IPS-18c (cell line): ENCODE results near the gene ETNPPL.

ENCODE experiments used
- H3K4me3 ChIP-seq: 2 replicates; pipeline ENCODE4 v1.7.0; 2013; ENCODE audit warnings: low read depth, mild to moderate bottlenecking, low read length, moderate library complexity; ENCODE audit not compliant: insufficient read depth
- H3K9me3 ChIP-seq: one replicate; pipeline ENCODE4 v1.6.1; 2013; ENCODE audit warnings: mild to moderate bottlenecking, low read length, moderate library complexity; ENCODE audit not compliant: control insufficient read depth, insufficient read depth

The ETNPPL gene

GRCh38 chr4:108774809-108775530 is 12.1 kb upstream of the ETNPPL start:
- H3K4me3 ChIP-seq: no peak overlapping the region
- H3K9me3 ChIP-seq: no peaks in the 10 kb centered on the region

DNA sequence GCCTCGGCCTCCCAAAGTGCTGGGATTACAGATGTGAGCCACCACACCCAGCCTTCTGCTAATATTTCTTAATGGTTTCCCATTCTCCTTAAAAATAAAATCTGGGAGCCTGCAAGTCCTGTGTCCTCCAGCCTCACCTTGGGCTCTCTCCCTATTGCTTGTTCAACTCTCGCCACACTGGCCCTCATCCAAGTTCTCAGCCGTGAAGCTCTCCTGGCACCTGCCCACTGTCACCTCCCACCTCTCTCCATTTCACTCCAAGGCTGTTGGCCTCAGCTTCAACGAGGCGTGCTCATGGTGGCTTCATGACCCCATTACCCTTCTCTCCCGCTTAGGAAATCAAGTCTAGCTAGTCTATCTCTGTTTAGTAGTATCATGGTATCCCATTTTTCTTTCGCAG is 9.5 kb upstream of the ETNPPL start:
- Histone ChIP-seq H3K9me3 (no peaks in the 10 kb centered on the region), H3K4me3 (no peak overlapping the region)

GRCh38 chr4:108766058-108766457 is 3.2 kb upstream of the ETNPPL start:
- no peak overlapping the region for H3K4me3 ChIP-seq
- H3K9me3 ChIP-seq: no peaks in the 10 kb centered on the region

DNA sequence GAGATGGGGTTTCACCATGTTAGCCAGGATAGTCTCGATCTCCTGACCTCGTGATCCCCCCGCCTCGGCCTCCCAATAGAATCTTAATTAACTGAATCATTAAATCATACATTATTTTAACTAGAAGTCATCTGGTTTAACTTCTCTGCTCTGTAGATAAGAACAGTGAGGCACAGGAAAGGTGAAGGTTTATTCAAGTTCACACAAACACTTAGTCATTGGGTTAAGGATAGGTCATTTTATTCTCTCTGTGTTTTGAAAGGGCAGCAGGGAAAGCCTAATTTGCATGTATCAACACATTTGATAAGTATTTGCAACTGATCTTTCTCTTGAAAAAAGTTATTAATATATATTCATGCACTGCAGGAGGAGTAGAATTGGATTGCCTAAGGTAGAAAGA is 1.1 kb upstream of the ETNPPL start:
- Histone ChIP-seq H3K9me3 (no peaks in the 10 kb centered on the region), H3K4me3 (no peak overlapping the region)

DNA sequence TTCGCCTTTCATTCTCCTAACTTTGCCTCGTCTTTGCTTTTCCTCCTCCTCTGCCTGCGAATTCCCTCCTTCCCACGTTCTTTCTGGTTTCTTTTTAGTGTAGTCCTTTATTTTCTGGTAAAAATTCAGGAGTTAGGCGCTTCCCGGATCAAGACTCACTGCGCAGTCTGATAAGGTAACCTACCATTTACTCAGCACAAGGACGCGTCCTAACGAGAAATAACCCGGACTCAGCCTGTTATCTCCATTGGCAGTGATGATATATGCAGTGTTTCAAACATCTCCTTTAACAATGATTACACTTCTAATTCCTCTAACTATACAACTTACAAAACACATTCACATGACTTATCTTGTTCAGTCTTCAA is 357 bp upstream of the ETNPPL start:
- peak overlapping the region; percentile 49; the same call in 1 of the 2 replicates for H3K4me3 ChIP-seq
- no peaks in the 10 kb centered on the region for H3K9me3 ChIP-seq

DNA sequence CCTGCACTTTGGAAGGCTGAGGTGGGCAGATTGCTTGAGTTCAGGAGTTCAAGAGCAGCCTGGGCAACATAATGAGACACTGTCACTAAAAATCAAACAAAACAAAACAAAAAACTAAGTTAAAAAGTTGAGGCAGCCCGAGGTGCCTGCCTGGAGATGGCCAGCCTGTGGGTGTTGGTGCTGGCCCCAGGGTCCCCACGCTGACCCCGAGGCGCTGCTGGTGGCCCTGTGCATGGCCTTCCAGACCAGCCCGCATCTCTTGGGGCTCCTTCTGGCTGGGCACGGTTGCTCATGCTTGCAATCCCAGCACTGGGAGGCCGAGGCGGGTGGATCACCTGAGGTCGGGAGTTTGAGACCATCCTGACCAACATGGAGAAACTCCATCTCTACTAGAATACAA is 4.4 kb downstream of the ETNPPL start:
- Histone ChIP-seq H3K9me3 (no peaks in the 10 kb centered on the region), H3K4me3 (no peak overlapping the region)

DNA sequence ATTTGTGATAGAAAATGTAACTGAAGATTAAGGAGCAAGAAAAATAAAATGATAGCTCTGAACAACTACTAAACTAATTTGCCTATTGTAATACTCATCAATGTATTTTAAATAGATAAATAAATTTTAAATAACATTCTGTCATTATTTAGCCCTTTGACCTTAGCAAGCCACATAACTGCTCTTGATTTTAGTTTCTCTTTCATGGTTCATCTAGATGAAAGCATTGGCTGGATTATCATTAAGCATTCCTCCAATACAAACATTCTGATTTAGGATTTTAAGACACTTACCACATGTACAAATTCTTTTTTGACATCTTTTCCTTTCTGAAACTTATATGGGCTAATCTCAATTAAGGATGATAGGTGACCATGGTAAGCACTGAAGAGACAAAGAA is 8.5 kb downstream of the ETNPPL start:
- no peak overlapping the region for H3K4me3 ChIP-seq
- H3K9me3 ChIP-seq: no peaks in the 10 kb centered on the region

DNA sequence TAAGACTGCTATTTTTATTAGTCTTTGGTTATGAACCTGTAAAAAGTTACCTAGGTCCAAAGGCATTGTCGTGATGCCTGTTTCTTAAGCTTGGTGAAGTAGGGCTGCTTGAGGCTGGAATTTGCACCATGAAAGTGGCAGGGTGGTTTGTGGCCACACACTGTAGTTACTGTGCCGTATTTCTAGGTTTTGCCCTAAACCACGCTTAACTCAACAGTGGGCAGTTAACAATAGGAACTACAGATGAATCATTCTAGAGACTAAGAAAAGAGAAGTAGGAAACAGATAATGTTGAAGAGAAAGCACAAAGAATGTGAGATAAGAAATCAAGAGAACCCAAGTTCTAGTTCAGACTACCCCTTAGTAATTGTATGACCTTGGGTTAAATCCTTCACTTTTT is 11.5 kb downstream of the ETNPPL start:
- Histone ChIP-seq H3K9me3 (no peaks in the 10 kb centered on the region), H3K4me3 (no peak overlapping the region)

DNA sequence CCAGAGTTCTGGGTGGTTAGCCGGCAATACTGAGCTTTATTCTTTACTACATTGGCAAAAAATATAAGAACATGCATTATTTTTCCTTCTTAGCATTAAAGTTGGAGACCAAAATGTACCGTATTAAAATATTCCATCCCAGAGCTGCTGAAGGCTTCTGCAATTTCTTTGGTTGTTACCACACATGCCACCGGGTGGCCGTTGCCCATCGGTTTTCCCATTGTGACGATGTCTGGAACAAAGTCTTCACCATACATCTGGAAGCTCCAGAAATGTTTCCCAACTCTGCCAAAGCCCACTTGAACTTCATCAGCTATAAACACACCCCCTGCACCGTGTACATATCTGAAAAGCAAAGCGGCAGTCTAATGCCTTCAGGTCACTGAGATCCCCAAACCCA is 13.7 kb downstream of the ETNPPL start:
- H3K4me3 ChIP-seq: no peak overlapping the region
- H3K9me3 ChIP-seq: no peaks in the 10 kb centered on the region

DNA sequence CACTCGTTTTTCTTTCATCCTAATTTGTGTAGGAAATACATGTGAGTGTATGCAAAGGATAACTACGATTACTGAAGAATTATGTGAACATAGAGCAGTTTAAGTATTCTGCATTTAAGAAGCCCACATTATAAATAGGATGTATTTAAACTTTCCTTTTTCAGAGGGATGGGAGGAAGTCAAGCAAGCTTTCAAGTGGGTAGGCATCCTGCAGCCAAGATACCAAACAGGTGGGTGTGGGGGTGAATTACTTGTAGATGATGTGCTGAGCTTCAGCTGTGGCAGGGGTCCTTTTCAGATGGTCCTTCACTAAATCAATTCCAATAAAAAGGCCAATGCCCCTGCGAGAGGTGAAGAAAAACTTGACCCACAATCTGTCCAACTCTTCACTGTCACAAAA is 16.3 kb downstream of the ETNPPL start:
- no peak overlapping the region for H3K4me3 ChIP-seq
- no peaks in the 10 kb centered on the region for H3K9me3 ChIP-seq

- Histone ChIP-seq H3K9me3 (no peaks in the 10 kb centered on the region), H3K4me3 (no peak overlapping the region)
These were observed 18.5 kb downstream of the ETNPPL start for GRCh38 chr4:108744307-108744706.

- no peak overlapping the region for H3K4me3 ChIP-seq
These were observed 20.1 kb downstream of the ETNPPL start for GRCh38 chr4:108742451-108743420.

GRCh38 chr4:108738003-108738706 is 24.7 kb downstream of the ETNPPL start:
- H3K9me3 ChIP-seq: no peaks in the 10 kb centered on the region
- no peak overlapping the region for H3K4me3 ChIP-seq

More at GRCh38 chr4:108742451-108743420, 20.1 kb downstream of the ETNPPL start:
- no peaks in the 10 kb centered on the region for H3K9me3 ChIP-seq

DNA sequence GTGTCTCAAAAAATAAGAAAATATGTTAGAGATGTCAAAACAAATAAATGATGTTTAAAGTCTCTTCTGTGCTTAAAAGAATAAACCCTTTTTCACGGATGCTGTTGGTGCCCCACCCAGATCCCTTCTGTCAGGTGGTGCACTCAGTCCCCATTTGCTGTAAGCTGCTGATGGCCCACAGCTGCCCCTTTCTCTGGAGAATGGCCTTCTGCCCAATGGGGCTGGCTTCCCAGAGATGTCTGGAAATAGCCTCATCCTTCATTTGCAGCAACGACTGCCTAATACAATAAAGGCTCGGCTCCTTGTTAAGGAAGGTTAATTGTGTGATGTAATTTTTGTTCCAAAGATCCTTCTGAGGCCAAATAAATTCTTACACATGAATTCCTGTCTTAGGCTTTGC is 31.8 kb downstream of the ETNPPL start:
- Histone ChIP-seq H3K9me3 (no peaks in the 10 kb centered on the region), H3K4me3 (no peak overlapping the region)

- H3K4me3 ChIP-seq: no peak overlapping the region
- H3K9me3 ChIP-seq: no peaks in the 10 kb centered on the region
These were observed 32.3 kb downstream of the ETNPPL start for GRCh38 chr4:108730579-108730978.

DNA sequence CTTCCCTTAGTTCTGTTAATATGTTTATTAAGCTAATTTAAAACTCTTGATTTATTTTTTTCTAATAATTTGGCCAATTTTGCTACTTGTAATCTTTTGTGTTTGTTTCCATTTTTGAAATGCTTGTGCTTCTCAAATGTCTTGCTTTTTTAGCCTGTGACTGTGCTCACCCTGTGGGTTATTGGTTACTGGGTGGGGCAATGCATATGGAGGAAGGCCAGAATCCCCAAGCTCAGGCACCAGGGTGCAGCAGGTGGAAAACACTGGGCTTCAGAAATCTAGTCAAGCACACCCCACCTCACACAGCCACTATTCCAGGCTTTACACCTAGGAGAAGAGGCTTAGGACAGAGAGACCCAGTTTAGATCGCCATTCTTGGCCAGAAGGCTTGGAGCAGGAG is 33.1 kb downstream of the ETNPPL start:
- H3K4me3 ChIP-seq: no peak overlapping the region
- no peaks in the 10 kb centered on the region for H3K9me3 ChIP-seq

GRCh38 chr4:108725457-108725856 is 37.4 kb downstream of the ETNPPL start:
- Histone ChIP-seq H3K4me3 (no peak overlapping the region), H3K9me3 (no peaks in the 10 kb centered on the region)

DNA sequence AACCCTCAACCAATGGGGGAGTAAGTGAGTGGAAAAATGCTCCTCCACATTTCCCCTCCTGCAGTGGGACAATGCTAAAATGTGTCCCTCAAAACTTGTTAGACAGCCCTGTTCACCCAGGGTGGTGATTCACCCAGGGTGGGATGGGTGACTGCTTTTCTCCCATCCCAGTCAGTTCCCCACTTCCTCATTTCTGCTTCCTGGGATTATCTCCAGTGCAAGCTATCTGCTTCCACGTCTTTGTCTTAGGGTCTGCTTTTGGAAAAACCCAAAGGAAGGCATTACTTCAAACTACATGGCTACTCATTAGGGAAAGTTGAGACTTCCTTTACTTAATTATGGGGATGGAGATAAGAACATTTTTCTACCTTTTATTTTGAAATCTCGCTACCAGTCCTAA is 45.5 kb downstream of the ETNPPL start:
- no peak overlapping the region for H3K4me3 ChIP-seq
- H3K9me3 ChIP-seq: no peaks in the 10 kb centered on the region
